Measurements from ENCODE around the gene ATP6V0C. TPM values are rescaled to one million over a fixed set of nuclear protein-coding genes. Genes with fewer than 3 reads are reported as not detected.

The ATP6V0C gene
- polyA plus RNA-seq, 1 donor from 2014 or later = 100 TPM

GRCh38 chr16:2520097-2520783 lies 6.5 kb downstream of the ATP6V0C start, which contains the start of gene AMDHD2:
Gene AMDHD2, plus strand, starts transcription at chr16:2520371. Its CDS starts 88 bp downstream, at chr16:2520459.
- H2AFZ ChIP-seq (ENCODE audit: low read depth, low read length) = no peak within 1 kb of the TSS
- peak within 1 kb of the TSS; percentile 62 for H3K4me2 ChIP-seq (ENCODE audit: low read length)
- H3K27ac ChIP-seq (ENCODE audit: low read length) = no peak within 1 kb of the TSS
- peak within 1 kb of the TSS; percentile 61 for H3K9ac ChIP-seq (ENCODE audit: low read length)
- H3K9me2 ChIP-seq (ENCODE audit: insufficient read depth, low read length) = no peaks in the 10 kb centered on the region
- no peaks in the 10 kb centered on the region for H3K36me3 ChIP-seq (ENCODE audit: insufficient read depth, low read length)
- H4K20me1 ChIP-seq (ENCODE audit: insufficient read depth) = peaks cover 33% of the 10 kb centered on the region
- H3K4me3 ChIP-seq (ENCODE audit: low read length) = peak within 1 kb of the TSS; percentile 73
- no peaks in the 10 kb centered on the region for H3K27me3 ChIP-seq (ENCODE audit: insufficient read depth, low read depth, low read length)
- H3K79me2 ChIP-seq (replicated peaks; ENCODE audit: insufficient read depth, low read length) = peaks cover 42% of the 10 kb centered on the region
- no peaks in the 10 kb centered on the region for H3K9me3 ChIP-seq (ENCODE audit: low read length)
- H3F3A ChIP-seq (ENCODE audit: insufficient read depth, low read length, poor library complexity, severe bottlenecking) = no peaks in the 10 kb centered on the region
- TF ChIP-seq POLR2AphosphoS5 (IDR thresholded peaks at IDR 0.05) (peak; percentile 91), MXI1 (conservative IDR thresholded peaks at IDR 0.05; ENCODE audit: poor library complexity, severe bottlenecking) (peak; percentile 69), EZH2 (IDR thresholded peaks at IDR 0.05; ENCODE audit: borderline replicate concordance, insufficient read depth, low read length, poor library complexity, severe bottlenecking) (no peak), EP300 (conservative IDR thresholded peaks at IDR 0.05; ENCODE audit: poor library complexity, severe bottlenecking) (peak; percentile 25)
- TF ChIP-seq, protein P1, sequence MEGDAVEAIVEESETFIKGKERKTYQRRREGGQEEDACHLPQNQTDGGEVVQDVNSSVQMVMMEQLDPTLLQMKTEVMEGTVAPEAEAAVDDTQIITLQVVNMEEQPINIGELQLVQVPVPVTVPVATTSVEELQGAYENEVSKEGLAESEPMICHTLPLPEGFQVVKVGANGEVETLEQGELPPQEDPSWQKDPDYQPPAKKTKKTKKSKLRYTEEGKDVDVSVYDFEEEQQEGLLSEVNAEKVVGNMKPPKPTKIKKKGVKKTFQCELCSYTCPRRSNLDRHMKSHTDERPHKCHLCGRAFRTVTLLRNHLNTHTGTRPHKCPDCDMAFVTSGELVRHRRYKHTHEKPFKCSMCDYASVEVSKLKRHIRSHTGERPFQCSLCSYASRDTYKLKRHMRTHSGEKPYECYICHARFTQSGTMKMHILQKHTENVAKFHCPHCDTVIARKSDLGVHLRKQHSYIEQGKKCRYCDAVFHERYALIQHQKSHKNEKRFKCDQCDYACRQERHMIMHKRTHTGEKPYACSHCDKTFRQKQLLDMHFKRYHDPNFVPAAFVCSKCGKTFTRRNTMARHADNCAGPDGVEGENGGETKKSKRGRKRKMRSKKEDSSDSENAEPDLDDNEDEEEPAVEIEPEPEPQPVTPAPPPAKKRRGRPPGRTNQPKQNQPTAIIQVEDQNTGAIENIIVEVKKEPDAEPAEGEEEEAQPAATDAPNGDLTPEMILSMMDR (IDR thresholded peaks at IDR 0.05; ENCODE audit: poor library complexity, severe bottlenecking) = no peak

DNA sequence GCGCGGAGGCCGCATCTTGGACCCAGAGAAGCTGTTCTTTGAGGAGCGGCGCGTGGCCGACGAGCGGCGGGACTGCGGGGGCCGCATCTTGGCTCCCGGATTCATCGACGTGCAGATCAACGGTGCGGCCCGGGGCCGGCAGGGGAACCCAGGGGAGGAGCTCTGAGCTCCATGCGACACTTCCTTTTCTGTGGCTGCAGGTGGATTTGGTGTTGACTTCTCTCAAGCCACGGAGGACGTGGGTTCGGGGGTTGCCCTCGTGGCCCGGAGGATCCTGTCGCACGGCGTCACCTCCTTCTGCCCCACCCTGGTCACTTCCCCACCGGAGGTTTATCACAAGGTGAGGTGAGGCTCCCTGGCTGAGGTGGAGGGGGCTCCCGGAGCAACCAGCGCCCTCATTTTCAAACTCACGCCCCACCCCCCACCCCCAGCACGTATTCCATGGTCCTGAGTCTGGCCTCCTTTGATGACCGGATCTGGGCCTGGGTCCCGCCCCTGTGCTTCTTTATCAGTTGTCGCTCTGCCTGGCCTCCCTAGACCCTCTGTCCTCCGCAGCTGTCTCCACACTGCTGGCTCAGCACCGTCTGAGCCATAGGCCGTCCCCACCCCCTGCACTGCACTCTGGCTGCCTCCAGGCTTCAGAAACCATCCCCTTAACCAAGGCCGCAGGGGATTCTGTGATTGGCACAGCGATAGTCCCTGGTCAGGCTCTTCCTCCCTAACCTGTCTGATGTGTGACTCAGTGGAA lies 7.2 kb downstream of the ATP6V0C start:
- TF ChIP-seq, protein P2, sequence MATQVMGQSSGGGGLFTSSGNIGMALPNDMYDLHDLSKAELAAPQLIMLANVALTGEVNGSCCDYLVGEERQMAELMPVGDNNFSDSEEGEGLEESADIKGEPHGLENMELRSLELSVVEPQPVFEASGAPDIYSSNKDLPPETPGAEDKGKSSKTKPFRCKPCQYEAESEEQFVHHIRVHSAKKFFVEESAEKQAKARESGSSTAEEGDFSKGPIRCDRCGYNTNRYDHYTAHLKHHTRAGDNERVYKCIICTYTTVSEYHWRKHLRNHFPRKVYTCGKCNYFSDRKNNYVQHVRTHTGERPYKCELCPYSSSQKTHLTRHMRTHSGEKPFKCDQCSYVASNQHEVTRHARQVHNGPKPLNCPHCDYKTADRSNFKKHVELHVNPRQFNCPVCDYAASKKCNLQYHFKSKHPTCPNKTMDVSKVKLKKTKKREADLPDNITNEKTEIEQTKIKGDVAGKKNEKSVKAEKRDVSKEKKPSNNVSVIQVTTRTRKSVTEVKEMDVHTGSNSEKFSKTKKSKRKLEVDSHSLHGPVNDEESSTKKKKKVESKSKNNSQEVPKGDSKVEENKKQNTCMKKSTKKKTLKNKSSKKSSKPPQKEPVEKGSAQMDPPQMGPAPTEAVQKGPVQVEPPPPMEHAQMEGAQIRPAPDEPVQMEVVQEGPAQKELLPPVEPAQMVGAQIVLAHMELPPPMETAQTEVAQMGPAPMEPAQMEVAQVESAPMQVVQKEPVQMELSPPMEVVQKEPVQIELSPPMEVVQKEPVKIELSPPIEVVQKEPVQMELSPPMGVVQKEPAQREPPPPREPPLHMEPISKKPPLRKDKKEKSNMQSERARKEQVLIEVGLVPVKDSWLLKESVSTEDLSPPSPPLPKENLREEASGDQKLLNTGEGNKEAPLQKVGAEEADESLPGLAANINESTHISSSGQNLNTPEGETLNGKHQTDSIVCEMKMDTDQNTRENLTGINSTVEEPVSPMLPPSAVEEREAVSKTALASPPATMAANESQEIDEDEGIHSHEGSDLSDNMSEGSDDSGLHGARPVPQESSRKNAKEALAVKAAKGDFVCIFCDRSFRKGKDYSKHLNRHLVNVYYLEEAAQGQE (IDR thresholded peaks at IDR 0.05; ENCODE audit: borderline replicate concordance) = no peak
- TF ChIP-seq SMC3 (conservative IDR thresholded peaks at IDR 0.05; ENCODE audit: poor library complexity) (no peak), EZH2 (IDR thresholded peaks at IDR 0.05; ENCODE audit: borderline replicate concordance, insufficient read depth, low read length, poor library complexity, severe bottlenecking) (no peak), TAF1 (IDR thresholded peaks at IDR 0.05; ENCODE audit: low read depth) (no peak), RAD21 (conservative IDR thresholded peaks at IDR 0.05) (no peak)
- H3K27ac ChIP-seq (ENCODE audit: low read length) = no peak overlapping the region
- no peaks in the 10 kb centered on the region for H3F3A ChIP-seq (ENCODE audit: insufficient read depth, low read length, poor library complexity, severe bottlenecking)
- H4K20me1 ChIP-seq (ENCODE audit: insufficient read depth) = peaks cover 29% of the 10 kb centered on the region
- no peaks in the 10 kb centered on the region for H3K36me3 ChIP-seq (ENCODE audit: insufficient read depth, low read length)
- H3K9me3 ChIP-seq (ENCODE audit: low read length) = no peaks in the 10 kb centered on the region
- H3K9ac ChIP-seq (ENCODE audit: low read length) = peak overlapping the region; percentile 61
- H3K79me2 ChIP-seq (replicated peaks; ENCODE audit: insufficient read depth, low read length) = peaks cover 35% of the 10 kb centered on the region
- peak overlapping the region; percentile 62 for H3K4me2 ChIP-seq (ENCODE audit: low read length)
- H3K9me2 ChIP-seq (ENCODE audit: insufficient read depth, low read length) = no peaks in the 10 kb centered on the region
- H3K27me3 ChIP-seq (ENCODE audit: insufficient read depth, low read depth, low read length) = no peaks in the 10 kb centered on the region
- no peak overlapping the region for H2AFZ ChIP-seq (ENCODE audit: low read depth, low read length)
- H3K4me3 ChIP-seq (ENCODE audit: low read length) = peak overlapping the region; percentile 73

Data from neural cell (in vitro differentiated cells).